ENCODE data around the gene HIPK3.
"Not testable (repeated sequence)": the region's sequence is repeated elsewhere in the genome, so short reads cannot be mapped to it uniquely, and the experiment has no call there.

Gene HIPK3

DNA sequence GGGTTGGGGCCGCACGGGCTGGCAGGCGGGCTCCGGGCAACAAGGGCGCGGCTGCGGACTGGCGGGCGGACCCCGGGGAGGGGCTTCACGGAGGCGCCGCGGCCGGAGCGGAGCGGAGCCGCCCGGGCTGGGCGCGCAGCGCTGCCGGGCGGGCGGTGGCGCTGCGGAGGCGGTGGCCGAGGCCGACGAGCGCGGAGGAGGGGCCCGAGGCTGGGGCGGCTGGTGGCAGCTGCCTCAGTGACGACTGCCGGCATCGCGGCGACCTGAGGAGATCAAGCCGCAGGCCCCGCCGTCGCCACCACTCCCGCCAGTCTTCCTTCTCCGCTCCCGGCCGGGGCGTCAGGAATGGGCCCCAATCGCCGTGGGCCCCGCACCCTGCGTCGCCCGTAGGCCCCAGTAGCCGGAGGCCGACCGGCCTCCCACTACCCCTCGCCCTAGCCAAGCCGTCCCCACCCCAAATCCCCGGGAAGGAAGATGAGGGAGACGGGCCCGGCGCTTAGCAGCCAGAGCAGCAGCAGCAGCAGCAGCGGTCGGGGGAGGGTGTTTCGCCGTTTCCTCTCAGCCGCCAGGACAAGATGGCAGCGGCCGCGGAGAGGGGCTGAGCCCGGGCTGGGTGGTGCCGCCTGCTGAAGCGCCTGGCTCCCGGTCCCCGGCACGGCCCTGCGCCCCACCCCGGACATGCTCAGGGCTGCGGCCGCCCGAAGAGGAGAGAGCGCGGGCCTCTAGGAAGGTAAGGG, at the start of gene HIPK3:
Gene HIPK3 (plus strand): TSS at position 222 of the 737 bp plus-strand sequence.
- peak; percentile 81 for DNase-seq (ENCODE audit: low spot score)

DNA sequence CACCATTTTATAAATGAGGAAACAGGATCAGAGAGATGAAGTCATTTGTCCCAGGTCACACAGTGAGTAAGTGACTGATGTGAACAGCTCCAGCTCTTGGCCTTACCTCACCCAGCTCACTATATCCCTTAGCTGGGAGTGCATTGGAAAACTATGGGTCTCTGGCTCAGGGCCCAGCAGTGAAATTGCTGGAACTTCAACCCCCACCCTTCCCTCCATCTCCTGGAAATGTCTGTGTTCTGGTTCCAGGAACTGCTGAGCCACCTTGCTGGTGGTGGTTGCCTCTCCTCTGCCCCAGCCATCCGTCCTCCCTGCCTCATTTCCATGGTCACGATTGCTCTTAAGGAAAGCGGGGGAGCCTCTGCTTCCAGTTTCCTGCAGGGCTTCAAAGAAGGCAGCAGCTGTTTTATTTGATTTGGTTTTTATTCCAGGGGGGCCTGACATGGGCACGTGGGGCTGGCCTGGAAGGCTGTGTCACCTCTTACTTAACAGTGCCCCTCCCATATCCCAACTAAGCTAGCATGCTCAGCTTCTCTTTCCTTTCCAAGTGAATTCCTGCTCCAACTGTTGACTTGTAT, 49.7 kb upstream of the HIPK3 start:
- DNase-seq (ENCODE audit: low spot score), result no peak

DNA sequence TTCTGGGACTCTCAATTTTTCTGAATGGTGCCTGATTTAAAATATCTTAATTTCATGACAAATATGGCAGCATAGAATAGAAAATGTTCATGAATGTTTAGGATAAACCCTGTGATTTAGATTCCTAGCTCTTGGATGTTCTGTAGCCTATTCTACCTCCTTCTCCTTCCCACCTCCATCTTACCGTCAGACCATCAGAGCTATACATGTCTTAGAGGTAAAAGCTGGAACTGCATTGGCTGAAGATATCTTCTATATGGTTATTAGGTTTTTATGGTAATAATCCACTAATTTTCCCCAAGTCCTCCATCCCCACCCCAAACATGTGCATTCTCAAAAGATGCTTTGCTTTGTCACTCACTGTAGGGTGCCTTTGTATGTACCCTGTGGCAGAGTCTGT, 49.0 kb upstream of the HIPK3 start:
- no peak for DNase-seq (ENCODE audit: low spot score)

GRCh38 chr11:33211153-33211552, 46.0 kb upstream of the HIPK3 start:
- no peak for DNase-seq (ENCODE audit: low spot score)

- no peak for DNase-seq (ENCODE audit: low spot score)
Measured at GRCh38 chr11:33211580-33211979, 45.6 kb upstream of the HIPK3 start.

DNA sequence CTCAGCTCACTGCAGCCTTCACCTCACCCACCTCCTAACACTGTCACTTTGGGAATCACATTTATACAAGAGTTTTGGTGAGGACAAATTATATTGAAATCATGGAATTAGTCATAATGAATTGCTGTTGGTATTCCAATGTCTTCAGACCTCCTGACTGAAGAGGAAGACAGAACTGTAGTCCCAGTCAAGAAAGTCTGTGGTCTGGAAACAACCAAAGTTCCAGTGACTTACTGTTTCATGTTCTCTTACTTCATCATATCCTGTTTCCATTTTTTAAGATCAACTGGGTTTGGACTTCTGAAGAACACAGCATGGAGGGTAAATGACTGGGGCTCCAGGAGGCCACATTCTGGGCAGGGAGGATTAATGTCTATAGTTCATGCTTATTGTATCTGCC, 43.0 kb upstream of the HIPK3 start:
- no peak for DNase-seq (ENCODE audit: low spot score)

DNA sequence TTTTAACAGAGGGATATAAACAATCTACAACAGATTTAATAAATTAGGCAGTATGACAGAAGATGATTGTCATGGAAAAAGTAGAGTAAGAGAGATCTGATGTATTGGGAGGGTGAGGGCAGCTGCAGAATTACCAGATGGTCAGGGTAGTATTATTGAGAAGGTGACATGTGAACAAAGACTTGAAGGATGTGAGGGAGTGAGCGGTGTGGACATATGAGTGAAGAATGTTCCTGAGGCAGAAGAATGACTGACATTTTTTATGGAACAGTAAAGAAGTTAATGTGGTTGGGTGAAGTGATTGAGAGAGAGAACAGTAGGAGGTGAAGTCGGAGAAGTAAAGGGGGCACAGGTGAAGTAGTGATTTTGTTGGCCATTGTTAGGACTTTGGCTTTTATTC, 42.4 kb upstream of the HIPK3 start:
- DNase-seq (ENCODE audit: low spot score), result no peak

DNA sequence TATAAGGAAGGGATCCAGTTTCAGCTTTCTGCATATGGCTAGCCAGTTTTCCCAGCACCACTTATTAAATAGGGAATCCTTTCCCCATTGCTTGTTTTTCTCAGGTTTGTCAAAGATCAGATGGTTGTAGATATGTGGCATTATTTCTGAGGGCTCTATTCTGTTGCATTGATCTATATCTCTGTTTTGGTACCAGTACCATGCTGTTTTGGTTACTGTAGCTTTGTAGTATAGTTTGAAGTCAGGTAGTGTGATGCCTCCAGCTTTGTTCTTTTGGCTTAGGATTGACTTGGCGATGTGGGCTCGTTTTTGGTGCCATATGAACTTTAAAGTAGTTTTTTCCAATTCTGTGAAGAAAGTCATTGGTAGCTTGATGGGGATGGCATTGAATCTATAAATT, 40.5 kb upstream of the HIPK3 start:
- DNase-seq (ENCODE audit: low spot score), result not testable (repeated sequence)

GRCh38 chr11:33222052-33222750, 35.0 kb upstream of the HIPK3 start:
- DNase-seq (ENCODE audit: low spot score), result no peak

- DNase-seq (ENCODE audit: low spot score), result no peak
Measured at GRCh38 chr11:33225371-33225770, 31.8 kb upstream of the HIPK3 start.

- DNase-seq (ENCODE audit: low spot score), result no peak
Measured at GRCh38 chr11:33227578-33228261, 29.5 kb upstream of the HIPK3 start.

- peak; percentile 12 for DNase-seq (ENCODE audit: low spot score)
Measured at GRCh38 chr11:33234397-33235190, 22.6 kb upstream of the HIPK3 start.

- no peak for DNase-seq (ENCODE audit: low spot score)
Measured at GRCh38 chr11:33237039-33237597, 20.1 kb upstream of the HIPK3 start.

DNA sequence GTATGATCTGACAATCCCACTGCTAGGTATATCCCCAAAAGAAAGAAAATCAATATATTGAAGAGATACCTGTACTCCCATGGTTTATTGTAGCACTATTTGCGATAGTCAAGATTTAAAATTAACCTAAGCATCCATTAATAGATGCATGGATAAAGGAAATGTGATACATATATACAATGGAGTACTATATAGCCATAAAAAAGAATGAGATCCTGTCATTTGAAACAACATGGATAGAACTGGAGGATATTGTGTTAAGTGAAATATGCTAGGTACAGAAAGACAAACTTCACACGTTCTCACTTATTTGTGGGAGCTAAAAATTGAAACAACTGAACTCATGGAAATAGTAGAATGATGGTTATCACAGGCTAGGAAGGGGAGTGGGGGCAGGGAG, 14.6 kb upstream of the HIPK3 start:
- DNase-seq (ENCODE audit: low spot score), result no peak

GRCh38 chr11:33243654-33244053, 13.5 kb upstream of the HIPK3 start:
- not testable (repeated sequence) for DNase-seq (ENCODE audit: low spot score)

DNA sequence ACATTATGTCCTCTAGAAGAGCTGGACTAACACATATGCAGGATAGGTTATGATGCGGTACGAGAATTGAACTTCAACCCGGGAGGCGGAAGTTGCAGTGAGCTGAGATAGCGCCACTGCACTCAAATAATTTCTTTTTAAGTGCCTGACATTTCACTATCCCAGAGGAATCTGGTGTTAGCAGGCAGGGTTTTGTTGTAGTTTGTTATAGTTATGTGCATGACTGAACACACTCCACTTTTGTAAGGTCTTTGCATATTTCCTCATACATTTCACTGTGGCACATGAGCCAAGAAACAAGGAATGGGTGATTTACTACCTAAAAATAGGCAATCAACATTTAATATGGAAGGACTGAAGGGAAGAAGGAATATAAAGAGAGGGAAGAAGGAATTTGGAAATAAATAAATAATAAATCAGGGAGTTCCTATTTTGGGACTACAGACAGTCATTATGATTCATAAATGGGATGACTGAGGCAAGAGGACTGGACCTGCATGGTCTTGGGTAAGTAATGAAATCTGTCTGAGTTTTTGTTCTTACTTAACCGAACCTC, 8.7 kb upstream of the HIPK3 start:
- no peak for DNase-seq (ENCODE audit: low spot score)

DNA sequence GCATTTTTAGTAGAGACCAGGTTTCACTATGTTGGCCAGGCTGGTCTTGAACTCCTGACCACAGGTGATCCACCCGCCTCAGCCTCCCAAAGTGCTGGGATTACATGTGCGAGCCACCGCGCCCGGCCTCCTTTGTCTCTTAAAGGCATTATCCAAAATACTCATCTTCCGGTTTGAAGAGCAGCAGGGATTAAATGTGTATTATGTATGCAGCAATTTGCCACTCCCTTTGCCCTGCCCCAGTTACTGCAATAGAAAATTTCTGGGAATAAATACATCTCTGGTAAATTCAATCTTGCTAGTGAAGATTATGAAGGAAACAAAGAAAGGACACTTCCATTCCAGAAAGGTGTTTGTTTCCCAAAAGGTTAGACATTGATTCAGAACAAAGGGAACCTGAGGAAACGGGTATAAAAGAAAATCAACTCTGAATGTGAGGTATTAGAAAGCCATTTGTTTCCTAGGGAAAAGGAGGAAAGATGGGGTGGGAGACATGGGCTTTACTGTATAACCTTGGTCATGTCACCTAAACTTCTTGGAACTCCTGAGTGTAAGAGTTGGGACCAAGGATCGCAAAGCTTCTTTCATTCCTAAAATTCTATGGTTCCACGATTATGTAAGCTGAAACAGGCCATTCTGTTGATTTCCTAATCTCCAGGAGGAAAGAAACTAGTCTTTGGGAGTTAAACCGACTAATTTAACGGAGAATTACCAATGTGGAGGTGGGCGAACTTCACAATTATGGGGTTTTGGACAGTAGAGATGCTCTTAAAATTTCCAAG, 959 bp upstream of the HIPK3 start:
- peak; percentile 15 for DNase-seq (ENCODE audit: low spot score)

DNA sequence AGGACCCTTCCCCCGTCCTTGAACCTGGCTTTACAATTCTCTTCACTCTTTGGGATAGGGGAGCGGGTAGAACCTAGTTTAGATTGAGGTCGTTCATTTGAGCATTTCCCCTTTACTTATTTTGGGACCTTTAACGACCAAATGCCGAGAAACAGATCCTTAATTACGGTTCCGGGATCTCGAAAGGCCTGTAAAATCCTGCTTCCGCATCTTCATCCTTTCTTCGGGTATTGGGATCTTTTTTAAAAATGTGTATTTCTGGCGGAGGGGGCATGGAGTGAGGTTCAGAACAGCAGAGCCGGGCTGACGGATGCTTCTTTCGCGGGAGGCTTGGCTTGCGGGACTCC, 395 bp upstream of the HIPK3 start:
- DNase-seq (ENCODE audit: low spot score), result no peak

GRCh38 chr11:33257897-33258630, 883 bp downstream of the HIPK3 start:
- peak; percentile 89 for DNase-seq (ENCODE audit: low spot score)
